H9 (cell line): ENCODE measurements around the gene NCOA6. TPM values are rescaled to one million over a fixed set of nuclear protein-coding genes. Genes with fewer than 3 reads are reported as not detected.

Experiments used
- DNase-seq: peaks from one replicate; pipeline ENCODE4 v3.0.0-alpha.2; 2017
- H2AFZ ChIP-seq: one replicate; pipeline ENCODE4 v1.6.1; 2013; ENCODE audit warnings: mild to moderate bottlenecking, low read length, control low read depth, moderate library complexity
- H2AK5ac ChIP-seq: 2 replicates; pipeline ENCODE4 v1.6.1; 2013; ENCODE audit warnings: low read length, control low read depth, mixed read lengths; ENCODE audit not compliant: insufficient read length
- H2BK120ac ChIP-seq: one replicate; pipeline ENCODE4 v1.6.1; 2013; ENCODE audit warnings: low read depth, mild to moderate bottlenecking, low read length, control low read depth, inconsistent platforms; ENCODE audit not compliant: poor library complexity, severe bottlenecking
- H2BK12ac ChIP-seq: 2 replicates; pipeline ENCODE4 v1.6.1; 2013; ENCODE audit warnings: low read length, control low read depth, mixed read lengths, low read depth; ENCODE audit not compliant: insufficient read length
- H2BK15ac ChIP-seq: 2 replicates; pipeline ENCODE4 v1.6.1; 2013; ENCODE audit warnings: low read depth, low read length, control low read depth
- H2BK20ac ChIP-seq: one replicate; pipeline ENCODE4 v1.6.1; 2013; ENCODE audit warnings: low read depth, mild to moderate bottlenecking, low read length, control low read depth, inconsistent platforms; ENCODE audit not compliant: poor library complexity, severe bottlenecking
- H2BK5ac ChIP-seq: 2 replicates; pipeline ENCODE4 v1.6.1; 2013; ENCODE audit warnings: low read length, control low read depth, mixed read lengths; ENCODE audit not compliant: insufficient read length
- H3K14ac ChIP-seq: 2 replicates; pipeline ENCODE4 v1.6.1; 2013; ENCODE audit warnings: low read length, control low read depth; ENCODE audit not compliant: insufficient read depth
- H3K18ac ChIP-seq: 2 replicates; pipeline ENCODE4 v1.6.1; 2013; ENCODE audit warnings: low read depth, mild to moderate bottlenecking, mixed read lengths, low read length, control low read depth; ENCODE audit not compliant: insufficient read length
- H3K23ac ChIP-seq: 2 replicates; pipeline ENCODE4 v1.6.1; 2013; ENCODE audit warnings: low read length, control low read depth, mixed read lengths, low read depth; ENCODE audit not compliant: insufficient read length
- H3K23me2 ChIP-seq: 2 replicates; pipeline ENCODE4 v1.6.1; 2013; ENCODE audit warnings: low read depth, mild to moderate bottlenecking, mixed read lengths, low read length, control low read depth; ENCODE audit not compliant: insufficient read length, poor library complexity, severe bottlenecking
- H3K27ac ChIP-seq: 2 replicates; pipeline ENCODE4 v1.5.1; 2013; ENCODE audit warnings: low read length, control low read depth, mixed read lengths, low read depth; ENCODE audit not compliant: insufficient read length
- H3K27me3 ChIP-seq: 2 replicates; pipeline ENCODE4 v1.6.1; 2013; ENCODE audit warnings: low read length, control low read depth, inconsistent platforms; ENCODE audit not compliant: insufficient read depth
- H3K4ac ChIP-seq: 2 replicates; pipeline ENCODE4 v1.6.1; 2013; ENCODE audit warnings: low read depth, mild to moderate bottlenecking, control low read depth, inconsistent platforms, low read length, moderate library complexity
- H3K4me1 ChIP-seq: 2 replicates; pipeline ENCODE4 v1.6.1; 2013; ENCODE audit warnings: low read length, control low read depth, inconsistent platforms; ENCODE audit not compliant: insufficient read depth
- H3K4me2 ChIP-seq: 2 replicates; pipeline ENCODE4 v1.6.1; 2013; ENCODE audit warnings: low read length, control low read depth, mixed read lengths; ENCODE audit not compliant: insufficient read length, insufficient read depth
- H3K56ac ChIP-seq: 2 replicates; pipeline ENCODE4 v1.6.1; 2013; ENCODE audit warnings: low read depth, mild to moderate bottlenecking, mixed read lengths, low read length, control low read depth; ENCODE audit not compliant: insufficient read length
- H3K79me1 ChIP-seq: 2 replicates; pipeline ENCODE4 v1.6.1; 2013; ENCODE audit warnings: low read depth, mild to moderate bottlenecking, moderate library complexity, low read length, control low read depth, inconsistent platforms; ENCODE audit not compliant: insufficient read depth, poor library complexity, severe bottlenecking
- H3K79me2 ChIP-seq: 2 replicates; pipeline ENCODE4 v1.6.1; 2013; ENCODE audit warnings: low read length, control low read depth, inconsistent platforms; ENCODE audit not compliant: insufficient read depth
- H3K9ac ChIP-seq: 2 replicates; pipeline ENCODE4 v1.6.1; 2013; ENCODE audit warnings: low read length, control low read depth, mixed read lengths; ENCODE audit not compliant: insufficient read length; ENCODE audit errors: extremely low read depth
- H3K9me3 ChIP-seq: one replicate; pipeline ENCODE4 v1.6.1; 2013; ENCODE audit warnings: low read depth, low read length, inconsistent platforms; ENCODE audit not compliant: control insufficient read depth
- H3T11ph ChIP-seq: one replicate; pipeline ENCODE4 v1.6.1; 2013; ENCODE audit warnings: mild to moderate bottlenecking, low read length, control low read depth, inconsistent platforms
- H4K20me1 ChIP-seq: one replicate; pipeline ENCODE4 v1.6.1; 2013; ENCODE audit not compliant: control insufficient read depth, insufficient read length, insufficient read depth
- H4K5ac ChIP-seq: 2 replicates; pipeline ENCODE4 v1.6.1; 2013; ENCODE audit warnings: low read depth, mild to moderate bottlenecking, mixed read lengths, low read length, control low read depth; ENCODE audit not compliant: insufficient read length
- H4K8ac ChIP-seq: replicated peaks from 2 replicates; pipeline ENCODE4 v1.6.1; 2013; ENCODE audit warnings: low read length, control low read depth, mixed read lengths, low read depth; ENCODE audit not compliant: insufficient read length
- H4K91ac ChIP-seq: 2 replicates; pipeline ENCODE4 v1.6.1; 2013; ENCODE audit warnings: low read depth, mild to moderate bottlenecking, moderate library complexity, mixed read lengths, low read length, control low read depth; ENCODE audit not compliant: insufficient read length
- H3K27ac Mint-ChIP-seq, 3 experiments: 2 replicates in 2 of 3; 3 replicates in 1 of 3; pipeline ENCODE4 v1.8.0; 2020 to 2021; ENCODE audit warnings: mixed read lengths in 3 of 3, mild to moderate bottlenecking in 1 of 3, moderate library complexity in 1 of 3
- H3K27me3 Mint-ChIP-seq: 2 replicates; pipeline ENCODE4 v1.8.0; 2021; ENCODE audit warnings: low read depth, mild to moderate bottlenecking, moderate library complexity, mixed read lengths
- H3K36me3 Mint-ChIP-seq, 3 experiments: 2 replicates in 2 of 3; 3 replicates in 1 of 3; pipeline ENCODE4 v1.8.0; 2020 to 2021; ENCODE audit warnings: low read depth in 3 of 3, mixed read lengths in 3 of 3; ENCODE audit not compliant: insufficient read depth in 1 of 3
- H3K4me1 Mint-ChIP-seq, 2 experiments: 2 replicates each; pipeline ENCODE4 v1.8.0; 2020; ENCODE audit warnings: mixed read lengths in 2 of 2
- H3K4me3 Mint-ChIP-seq, 2 experiments: 2 replicates in 1 of 2; 3 replicates in 1 of 2; pipeline ENCODE4 v1.8.0; 2020 to 2021; ENCODE audit warnings: mild to moderate bottlenecking in 2 of 2, mixed read lengths in 2 of 2, moderate library complexity in 1 of 2
- H3K9me3 Mint-ChIP-seq, 2 experiments: 2 replicates in 1 of 2; 3 replicates in 1 of 2; pipeline ENCODE4 v1.8.0; 2020; ENCODE audit warnings: mild to moderate bottlenecking in 2 of 2, mixed read lengths in 2 of 2, moderate library complexity in 1 of 2
- WGBS: extraction: QIAGEN DNeasy Blood & Tissue Kit; methylation state at CpG from one replicate; pipeline ENCODE4 v1.1.7; 2013; ENCODE audit warnings: missing lambda C conversion rate, low lambda C conversion rate, mixed read lengths; ENCODE audit not compliant: insufficient read length; ENCODE audit errors: extremely low coverage; 5-methylcytosine and 5-hydroxymethylcytosine counted together
- total RNA-seq: library from RNA; stranded (reverse); gene quantifications from 2 replicates; pipeline ENCODE4 v1.2.1, GENCODE V29; 2021
- TF ChIP-seq, protein P1 (sequence below): fragments of 200-600 bp; sonication (generic); conservative IDR thresholded peaks from 3 replicates; pipeline ENCODE4 v1.8.0; 2021; ENCODE audit warnings: antibody characterized with exemption, mild to moderate bottlenecking

NCOA6 gene
- total RNA-seq, 1 experiment from 2014 or later, result 23.9 TPM

DNA sequence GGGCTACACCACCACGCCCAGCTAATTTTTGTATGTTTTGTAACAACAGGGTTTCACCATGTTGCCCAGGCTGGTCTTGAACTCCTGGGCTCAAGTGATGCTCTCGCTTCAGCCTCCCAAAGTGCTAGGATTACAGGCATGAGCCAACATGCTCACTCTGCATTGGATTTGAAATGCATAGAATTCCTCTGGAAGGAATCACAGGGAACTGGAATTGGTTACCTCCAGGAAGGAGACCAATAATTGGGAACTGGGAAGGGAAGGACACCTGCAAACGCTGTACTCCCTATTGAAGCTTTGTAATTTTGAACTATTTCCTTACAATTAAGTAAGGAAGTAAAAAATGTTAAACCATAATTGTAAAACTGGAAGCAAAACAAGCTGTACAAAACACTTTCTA lies 133.6 kb downstream of the NCOA6 start:
- Histone ChIP-seq H2AK5ac (no peak overlapping the region), H2BK20ac (no peak overlapping the region), H3K4me2 (no peak overlapping the region), H4K91ac (no peak overlapping the region), H4K20me1 (no peaks in the 10 kb centered on the region), H3K4me1 (no peaks in the 10 kb centered on the region), H3K79me2 (no peaks in the 10 kb centered on the region), H3K27ac (no peak overlapping the region), H3K9ac (no peak overlapping the region), H3K79me1 (no peaks in the 10 kb centered on the region), H3K9me3 (no peaks in the 10 kb centered on the region), H4K5ac (no peak overlapping the region), H3K23me2 (no peaks in the 10 kb centered on the region), H3K18ac (no peak overlapping the region), H2BK5ac (no peak overlapping the region), H3K56ac (no peak overlapping the region), H3T11ph (no peak overlapping the region), H3K23ac (no peak overlapping the region), H2AFZ (no peak overlapping the region), H2BK120ac (no peak overlapping the region), H4K8ac (no peak overlapping the region), H3K14ac (no peak overlapping the region), H2BK12ac (no peak overlapping the region), H2BK15ac (no peak overlapping the region), H3K27me3 (no peaks in the 10 kb centered on the region), H3K4ac (no peak overlapping the region)
- no CpG with 5 or more reads among the region's 3 CpGs for WGBS
- Mint-ChIP-seq H3K4me3 (no peak overlapping the region), H3K27me3 (peaks cover 2% of the 10 kb centered on the region), H3K36me3 (no peaks in the 10 kb centered on the region), H3K27ac (no peak overlapping the region), H3K9me3 (no peaks in the 10 kb centered on the region), H3K4me1 (peaks cover 0 to 3% of the 10 kb centered on the region in 2 experiments; a peak in 1 of 4 replicates)
- DNase-seq, result no peak
- TF ChIP-seq, protein P1, sequence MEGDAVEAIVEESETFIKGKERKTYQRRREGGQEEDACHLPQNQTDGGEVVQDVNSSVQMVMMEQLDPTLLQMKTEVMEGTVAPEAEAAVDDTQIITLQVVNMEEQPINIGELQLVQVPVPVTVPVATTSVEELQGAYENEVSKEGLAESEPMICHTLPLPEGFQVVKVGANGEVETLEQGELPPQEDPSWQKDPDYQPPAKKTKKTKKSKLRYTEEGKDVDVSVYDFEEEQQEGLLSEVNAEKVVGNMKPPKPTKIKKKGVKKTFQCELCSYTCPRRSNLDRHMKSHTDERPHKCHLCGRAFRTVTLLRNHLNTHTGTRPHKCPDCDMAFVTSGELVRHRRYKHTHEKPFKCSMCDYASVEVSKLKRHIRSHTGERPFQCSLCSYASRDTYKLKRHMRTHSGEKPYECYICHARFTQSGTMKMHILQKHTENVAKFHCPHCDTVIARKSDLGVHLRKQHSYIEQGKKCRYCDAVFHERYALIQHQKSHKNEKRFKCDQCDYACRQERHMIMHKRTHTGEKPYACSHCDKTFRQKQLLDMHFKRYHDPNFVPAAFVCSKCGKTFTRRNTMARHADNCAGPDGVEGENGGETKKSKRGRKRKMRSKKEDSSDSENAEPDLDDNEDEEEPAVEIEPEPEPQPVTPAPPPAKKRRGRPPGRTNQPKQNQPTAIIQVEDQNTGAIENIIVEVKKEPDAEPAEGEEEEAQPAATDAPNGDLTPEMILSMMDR, result no peak
